MCF 10A (cell line): Measurements from ENCODE around the gene SNX21. TPM values are rescaled to one million over a fixed set of nuclear protein-coding genes. Genes with fewer than 3 reads are reported as not detected.

Source experiments
- BruUV-seq: library from RNA; stranded (reverse); fragments of 400-500 nt; replicated peaks from 2 replicates; lab custom pipeline; 2021; lab: Mats Ljungman, UMichigan
- CTCF ChIA-PET: fragments of 300-600 bp; sonication (Branson Sonifier 250); formaldehyde crosslinking; extraction: SDS; loops from one replicate; lab custom pipeline; 2021; ENCODE audit warnings: antibody characterized with exemption, inconsistent platforms; lab: Yijun Ruan, JAX
- POLR2A ChIA-PET: fragments of 300-600, 350-650 bp; sonication (Branson Sonifier 250); formaldehyde crosslinking; extraction: SDS; loops from one replicate; lab custom pipeline; 2020; ENCODE audit warnings: antibody characterized with exemption, inconsistent platforms; lab: Yijun Ruan, JAX
- DNase-seq: peaks from one replicate; pipeline ENCODE4 v3.0.0-alpha.2; 2018; ENCODE audit not compliant: unreplicated experiment
- H3K27ac Mint-ChIP-seq: one replicate; pipeline ENCODE4 v1.8.0; 2022; ENCODE audit warnings: mild to moderate bottlenecking, low read depth, mixed read lengths; ENCODE audit not compliant: unreplicated experiment
- H3K27me3 Mint-ChIP-seq: one replicate; pipeline ENCODE4 v1.8.0; 2022; ENCODE audit warnings: mixed read lengths; ENCODE audit not compliant: insufficient read depth, unreplicated experiment
- H3K36me3 Mint-ChIP-seq: one replicate; pipeline ENCODE4 v1.8.0; 2022; ENCODE audit warnings: mild to moderate bottlenecking, moderate library complexity, mixed read lengths; ENCODE audit not compliant: insufficient read depth, unreplicated experiment
- H3K4me1 Mint-ChIP-seq: one replicate; pipeline ENCODE4 v1.8.0; 2022; ENCODE audit warnings: mixed read lengths; ENCODE audit not compliant: insufficient read depth, unreplicated experiment
- H3K4me3 Mint-ChIP-seq: one replicate; pipeline ENCODE4 v1.8.0; 2022; ENCODE audit warnings: mild to moderate bottlenecking, moderate library complexity, mixed read lengths; ENCODE audit not compliant: unreplicated experiment
- H3K9me3 Mint-ChIP-seq: one replicate; pipeline ENCODE4 v1.8.0; 2022; ENCODE audit warnings: mixed read lengths; ENCODE audit not compliant: unreplicated experiment
- CTCF ChIP-seq: fragments of 200-600 bp; IDR thresholded peaks from one replicate; pipeline ENCODE4 v1.8.0; 2022; ENCODE audit warnings: antibody characterized with exemption, mild to moderate bottlenecking; ENCODE audit not compliant: unreplicated experiment
- intact Hi-C: fragments of 100-400 bp; cut with micrococcal nuclease; formaldehyde crosslinking; loops from 2 replicates; pipeline ENCODE4 v1.14.1; 2022
- total RNA-seq: library from RNA; stranded (reverse); gene quantifications from 2 replicates; pipeline ENCODE4 v1.2.3, GENCODE V29; 2022

Gene SNX21
- total RNA-seq, 1 experiment from 2014 or later: 8.5 TPM

- CTCF ChIA-PET: interaction anchor here (0.5 to 2.2 kb wide), 9 partner anchors 13 to 265 kb away, joined by 3 to 9 read pairs (median 3); partner anchors contain the start of gene PCIF1
- peak; percentile 100 for DNase-seq
- Mint-ChIP-seq H3K9me3 (no peaks in the 10 kb centered on the region), H3K27me3 (no peaks in the 10 kb centered on the region), H3K27ac (peak within 1 kb of the TSS; percentile 92), H3K36me3 (peaks cover 18% of the 10 kb centered on the region), H3K4me3 (peak within 1 kb of the TSS; percentile 92), H3K4me1 (peaks cover 16% of the 10 kb centered on the region)
- POLR2A ChIA-PET: interaction anchor here (0.6 to 4.1 kb wide), 26 partner anchors 10 to 1263 kb away, joined by 3 to 40 read pairs (median 5); partner anchors contain the start of genes CTSA, DNTTIP1, NEURL2 and PCIF1
- intact Hi-C loops: loop anchor here (2.0 kb wide), 1 partner anchor 78 kb away; the partner anchor contains the start of gene PCIF1
- BruUV-seq: no TSS peak
- no peak for TF ChIP-seq CTCF
Observed at GRCh38 chr20:45857114-45857881, 23.7 kb downstream of the SNX21 start, which contains the start of the genes ACOT8 and ZSWIM3. Gene ACOT8, minus strand, starts transcription at chr20:45857392. Its CDS starts 77 bp downstream, at chr20:45857315. Gene ZSWIM3, plus strand, starts transcription at chr20:45857614. Its CDS starts 212 bp downstream, at chr20:45857826.

- Mint-ChIP-seq H3K36me3 (peaks cover 16% of the 10 kb centered on the region), H3K27ac (peak overlapping the region; percentile 92), H3K4me1 (peaks cover 16% of the 10 kb centered on the region), H3K9me3 (no peaks in the 10 kb centered on the region), H3K27me3 (no peaks in the 10 kb centered on the region), H3K4me3 (peak overlapping the region; percentile 92)
- ChIA-PET CTCF (interaction anchor here (0.7 to 1.0 kb wide), 2 partner anchors 24 to 112 kb away, joined by 3 to 4 read pairs; no protein-coding TSS in a partner anchor), POLR2A (interaction anchor here (0.6 to 4.1 kb wide), 8 partner anchors 10 to 1813 kb away, joined by 3 to 40 read pairs (median 10); partner anchors contain the start of genes CTSA, NEURL2, PCIF1 and SNX21)
- BruUV-seq: no TSS peak
- TF ChIP-seq CTCF: no peak
- no peak for DNase-seq
- intact Hi-C loops: loop anchor here (2.0 kb wide), 1 partner anchor 77 kb away; the partner anchor contains the start of gene PCIF1
Observed at GRCh38 chr20:45857882-45858216, 24.2 kb downstream of the SNX21 start.

GRCh38 chr20:45859916-45860315 lies 26.3 kb downstream of the SNX21 start:
- POLR2A ChIA-PET: interaction anchor here (0.9 kb wide), 1 partner anchor 21 kb away, joined by 3 read pairs; the partner anchor contains the start of gene ZSWIM1
- Mint-ChIP-seq H3K27me3 (no peaks in the 10 kb centered on the region), H3K4me1 (peaks cover 16% of the 10 kb centered on the region), H3K4me3 (no peak overlapping the region), H3K27ac (no peak overlapping the region), H3K36me3 (peaks cover 9% of the 10 kb centered on the region), H3K9me3 (no peaks in the 10 kb centered on the region)
- DNase-seq: no peak
- CTCF ChIA-PET: no interaction called here
- no TSS peak for BruUV-seq
- TF ChIP-seq CTCF: no peak
- intact Hi-C loops: no loop called here
